ENCODE data around the gene CFAP65.

The CFAP65 gene

GRCh38 chr2:218979846-218980734 is 61.2 kb downstream of the CFAP65 start:
- DNase-seq (ENCODE audit: extremely low read depth in 1 of 2, low read depth in 1 of 2) = peak; percentile 67 to 81

GRCh38 chr2:218975060-218975777 is 66.1 kb downstream of the CFAP65 start:
- DNase-seq (ENCODE audit: extremely low read depth in 1 of 2, low read depth in 1 of 2) = no peak

DNA sequence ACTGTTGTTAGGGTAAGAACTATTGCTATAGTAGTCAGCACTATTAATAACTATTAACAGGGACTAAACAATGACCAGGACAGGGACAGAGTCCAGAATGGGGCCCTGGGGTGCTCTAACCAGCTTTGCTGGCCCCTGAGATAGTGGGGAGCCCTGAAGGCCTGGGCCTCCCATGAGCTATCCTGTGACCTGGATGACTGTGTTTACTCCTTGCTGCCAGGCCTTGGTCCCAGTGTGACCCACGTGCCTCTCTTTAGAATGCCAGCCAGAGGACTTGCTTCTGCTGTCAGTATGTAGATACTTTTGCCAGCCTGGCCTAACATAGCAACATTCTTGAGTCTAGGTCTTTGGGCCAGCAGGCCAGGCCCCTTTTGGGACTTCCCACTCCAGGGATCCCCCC is 70.4 kb downstream of the CFAP65 start:
- no peak for DNase-seq (ENCODE audit: extremely low read depth in 1 of 2, low read depth in 1 of 2)

GRCh38 chr2:218964041-218964771 is 77.1 kb downstream of the CFAP65 start:
- DNase-seq (ENCODE audit: extremely low read depth in 1 of 2, low read depth in 1 of 2) = no peak

GRCh38 chr2:218963601-218964000 is 77.7 kb downstream of the CFAP65 start:
- no peak for DNase-seq (ENCODE audit: extremely low read depth in 1 of 2, low read depth in 1 of 2)

GRCh38 chr2:218962859-218963492 is 78.3 kb downstream of the CFAP65 start:
- DNase-seq (ENCODE audit: extremely low read depth in 1 of 2, low read depth in 1 of 2) = no peak

DNA sequence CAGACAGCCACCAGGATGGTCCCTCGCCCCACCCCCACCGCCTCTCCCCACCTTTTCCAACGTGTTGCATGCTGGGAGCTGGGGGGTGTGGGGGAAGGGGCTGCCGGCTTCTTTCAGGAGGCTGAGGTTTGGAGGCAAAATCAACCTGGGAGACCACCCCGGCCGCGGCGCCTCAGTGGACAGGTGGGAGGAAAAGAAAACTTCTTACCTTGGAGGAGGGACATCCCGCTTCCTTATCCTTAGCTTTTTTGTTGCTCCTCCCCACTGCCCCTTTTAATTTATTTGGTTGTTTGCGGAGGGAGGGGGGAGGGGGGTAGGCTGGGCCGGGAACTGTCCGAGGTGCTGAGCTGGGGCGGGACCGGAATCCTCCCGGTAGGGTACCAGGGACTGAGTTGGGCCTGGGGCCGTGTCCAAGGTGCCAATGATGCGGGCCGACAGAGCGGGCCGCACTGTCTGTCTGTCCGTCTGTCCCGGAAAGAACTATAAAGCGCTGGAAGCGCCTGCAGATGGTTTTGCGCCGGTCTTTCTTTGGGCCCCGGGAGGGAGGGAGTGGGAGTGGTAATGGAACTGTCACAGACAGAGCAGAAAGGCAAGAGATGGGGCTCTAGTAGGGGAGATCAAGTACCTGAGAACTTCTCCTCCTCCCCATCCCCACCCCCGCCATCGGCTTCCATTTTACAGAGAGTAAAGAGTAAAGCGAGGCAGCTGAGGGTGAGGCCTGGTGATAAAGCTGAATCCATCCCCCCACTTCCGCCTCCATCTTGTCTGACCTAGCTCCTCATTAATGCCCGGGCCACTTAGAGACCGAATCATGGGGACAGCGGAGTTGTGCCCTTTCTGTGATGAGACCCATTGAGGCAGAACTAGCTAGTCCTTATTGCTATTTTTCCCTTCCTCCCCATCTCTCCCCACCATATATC is 79.4 kb downstream of the CFAP65 start:
- no peak for DNase-seq (ENCODE audit: extremely low read depth in 1 of 2, low read depth in 1 of 2)

DNA sequence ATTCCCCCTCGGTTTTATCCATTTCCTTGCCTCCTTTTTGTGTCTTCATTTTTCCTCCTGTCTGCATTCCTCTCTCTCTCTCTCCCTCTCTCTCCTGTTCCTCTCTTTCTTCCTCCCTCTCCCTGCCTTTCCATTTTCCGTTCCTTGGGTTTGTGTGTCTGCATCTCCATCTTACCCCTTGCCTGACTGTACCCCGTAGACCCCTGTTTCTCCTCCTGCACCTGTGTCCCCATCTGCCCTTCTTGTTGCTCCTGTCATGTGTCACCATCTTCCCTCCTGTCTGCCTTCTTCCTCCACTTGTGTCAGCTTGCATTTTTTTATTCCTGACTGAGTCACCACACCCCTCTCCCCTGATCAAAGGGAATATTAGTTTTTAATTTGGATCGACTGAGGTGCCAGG is 80.1 kb downstream of the CFAP65 start:
- DNase-seq (ENCODE audit: extremely low read depth in 1 of 2, low read depth in 1 of 2) = no peak

DNA sequence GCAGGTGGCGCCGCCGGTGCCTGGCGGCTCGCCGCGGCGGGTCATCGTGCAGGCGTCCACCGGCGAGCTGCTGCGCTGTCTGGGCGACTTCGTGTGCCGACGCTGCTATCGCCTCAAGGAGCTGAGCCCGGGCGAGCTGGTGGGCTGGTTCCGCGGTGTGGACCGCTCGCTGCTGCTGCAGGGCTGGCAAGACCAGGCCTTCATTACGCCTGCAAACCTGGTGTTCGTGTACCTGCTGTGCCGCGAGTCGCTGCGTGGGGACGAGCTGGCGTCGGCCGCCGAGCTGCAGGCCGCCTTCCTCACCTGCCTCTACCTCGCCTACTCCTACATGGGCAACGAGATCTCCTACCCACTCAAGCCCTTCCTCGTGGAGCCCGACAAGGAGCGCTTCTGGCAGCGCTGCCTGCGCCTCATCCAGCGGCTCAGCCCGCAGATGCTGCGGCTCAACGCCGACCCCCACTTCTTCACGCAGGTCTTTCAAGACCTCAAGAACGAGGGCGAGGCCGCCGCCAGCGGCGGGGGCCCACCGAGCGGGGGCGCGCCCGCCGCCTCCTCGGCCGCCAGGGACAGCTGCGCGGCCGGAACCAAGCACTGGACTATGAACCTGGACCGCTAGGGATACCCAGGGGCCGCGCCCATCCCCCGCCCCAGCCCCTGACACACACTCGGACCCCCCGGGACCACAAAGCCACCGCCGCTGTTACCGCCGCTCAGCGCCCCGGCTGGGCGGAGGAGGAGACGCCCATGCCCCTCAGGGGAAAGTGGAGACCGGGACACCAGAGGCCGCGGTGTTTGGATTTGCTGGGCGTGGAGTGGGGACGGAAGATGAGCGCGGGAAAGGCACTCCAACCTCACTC is 80.8 kb downstream of the CFAP65 start:
- DNase-seq (ENCODE audit: extremely low read depth in 1 of 2, low read depth in 1 of 2) = no peak

GRCh38 chr2:218959761-218960308 is 81.5 kb downstream of the CFAP65 start:
- DNase-seq (ENCODE audit: extremely low read depth in 1 of 2, low read depth in 1 of 2) = no peak

GRCh38 chr2:218959141-218959731 is 82.1 kb downstream of the CFAP65 start, which contains the start of gene CDK5R2:
CDK5R2 (plus strand) TSS chr2:218959666; CDS start chr2:218959821, 155 bp downstream.
- peak; percentile 69 to 86 for DNase-seq (ENCODE audit: extremely low read depth in 1 of 2, low read depth in 1 of 2)

DNA sequence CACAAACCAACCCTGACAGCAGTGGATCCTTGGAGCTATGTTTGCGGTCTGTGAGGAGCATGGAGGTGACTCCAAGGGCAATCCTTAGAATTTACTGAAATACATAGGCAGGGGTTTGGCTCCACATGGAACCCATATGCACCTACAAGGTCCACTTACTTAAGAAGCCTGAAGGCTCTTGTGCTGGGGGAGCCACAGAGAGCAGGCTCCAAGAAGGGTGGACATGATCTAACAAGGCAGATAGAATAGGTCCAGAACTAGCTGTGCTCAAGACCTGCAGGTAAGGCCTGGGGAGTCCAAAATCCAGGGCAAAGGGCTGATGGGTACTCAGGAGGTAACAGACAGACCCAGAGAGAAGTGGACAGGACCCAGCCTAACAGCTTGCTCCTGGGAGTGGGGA is 83.0 kb downstream of the CFAP65 start:
- DNase-seq (ENCODE audit: extremely low read depth in 1 of 2, low read depth in 1 of 2) = no peak

GRCh38 chr2:218957671-218958070 is 83.6 kb downstream of the CFAP65 start:
- DNase-seq (ENCODE audit: extremely low read depth in 1 of 2, low read depth in 1 of 2) = no peak

GRCh38 chr2:218956039-218956438 is 85.3 kb downstream of the CFAP65 start:
- no peak for DNase-seq (ENCODE audit: extremely low read depth in 1 of 2, low read depth in 1 of 2)

GRCh38 chr2:218954541-218955300 is 86.6 kb downstream of the CFAP65 start:
- no peak for DNase-seq (ENCODE audit: extremely low read depth in 1 of 2, low read depth in 1 of 2)

- no peak for DNase-seq (ENCODE audit: extremely low read depth in 1 of 2, low read depth in 1 of 2)
Measured at GRCh38 chr2:218953366-218953954, 87.9 kb downstream of the CFAP65 start.

Measured in stimulated activated CD8-positive, alpha-beta memory T cell treated with anti-CD3 and anti-CD28 coated beads, Interleukin-7, amount 100 ng/mL, for 48 hours (primary cell).